Gastrocnemius medialis (tissue), 4 donors: ENCODE measurements around the gene TUT4.

ENCODE experiments used
- POLR2A ChIP-seq, 2 donors: fragments of 450-650 bp; IDR thresholded peaks; one replicate each; pipeline ENCODE4 v1.6.1; 2017; ENCODE audit warnings: antibody characterized with exemption in 2 of 2, mild to moderate bottlenecking in 2 of 2, moderate library complexity in 2 of 2
- TF ChIP-seq, protein P1 (sequence below), 5 experiments: fragments of 450-650 bp in 3 of 5; fragments of 200-600 bp in 2 of 5; sonication (generic) in 2 of 5; IDR thresholded peaks in 4 of 5; conservative IDR thresholded peaks in 1 of 5; 1 replicate in 4 of 5; 2 replicates in 1 of 5; pipeline ENCODE4 v1.5.1; 2016 to 2019; ENCODE audit warnings: antibody characterized with exemption in 5 of 5, mild to moderate bottlenecking in 3 of 5, moderate library complexity in 3 of 5

DNA sequence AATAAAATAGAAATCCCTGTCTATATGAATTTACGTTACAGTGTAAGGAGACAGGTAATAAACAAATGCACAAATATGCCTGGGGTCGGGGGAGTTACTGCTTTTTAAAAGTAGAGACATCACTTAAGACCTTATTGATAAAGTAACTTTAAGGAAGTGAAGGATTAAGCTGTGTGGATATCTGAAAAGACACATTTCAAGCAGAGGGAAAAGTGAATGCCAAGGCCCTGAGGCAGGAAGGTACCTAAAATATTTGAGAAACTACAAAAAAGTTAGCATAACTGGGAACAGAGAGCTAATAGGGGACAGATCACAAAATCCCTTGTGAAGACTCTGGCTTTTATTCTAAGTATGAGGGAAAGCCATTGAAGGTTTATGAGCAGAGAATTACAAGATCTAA is 41.5 kb downstream of the TUT4 start:
- TF ChIP-seq, protein P1, sequence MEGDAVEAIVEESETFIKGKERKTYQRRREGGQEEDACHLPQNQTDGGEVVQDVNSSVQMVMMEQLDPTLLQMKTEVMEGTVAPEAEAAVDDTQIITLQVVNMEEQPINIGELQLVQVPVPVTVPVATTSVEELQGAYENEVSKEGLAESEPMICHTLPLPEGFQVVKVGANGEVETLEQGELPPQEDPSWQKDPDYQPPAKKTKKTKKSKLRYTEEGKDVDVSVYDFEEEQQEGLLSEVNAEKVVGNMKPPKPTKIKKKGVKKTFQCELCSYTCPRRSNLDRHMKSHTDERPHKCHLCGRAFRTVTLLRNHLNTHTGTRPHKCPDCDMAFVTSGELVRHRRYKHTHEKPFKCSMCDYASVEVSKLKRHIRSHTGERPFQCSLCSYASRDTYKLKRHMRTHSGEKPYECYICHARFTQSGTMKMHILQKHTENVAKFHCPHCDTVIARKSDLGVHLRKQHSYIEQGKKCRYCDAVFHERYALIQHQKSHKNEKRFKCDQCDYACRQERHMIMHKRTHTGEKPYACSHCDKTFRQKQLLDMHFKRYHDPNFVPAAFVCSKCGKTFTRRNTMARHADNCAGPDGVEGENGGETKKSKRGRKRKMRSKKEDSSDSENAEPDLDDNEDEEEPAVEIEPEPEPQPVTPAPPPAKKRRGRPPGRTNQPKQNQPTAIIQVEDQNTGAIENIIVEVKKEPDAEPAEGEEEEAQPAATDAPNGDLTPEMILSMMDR (IDR thresholded peaks at IDR 0.05 in 4 of 5, conservative IDR thresholded peaks at IDR 0.05 in 1 of 5), result no peak
- TF ChIP-seq POLR2A (IDR thresholded peaks at IDR 0.05), result no peak
